Astrocyte (in vitro differentiated cells and primary cell): ENCODE results near the gene SCN8A. TPM values are rescaled to one million over a fixed set of nuclear protein-coding genes. Genes with fewer than 3 reads are reported as not detected.

Source experiments
- DNase-seq: peaks from one replicate; pipeline ENCODE4 v3.0.0-alpha.2; 2010; ENCODE audit warnings: low read depth
- FAIRE-seq: peaks from 2 replicates; lab custom pipeline; 2011; peaks lifted over from hg19 to GRCh38; lab: Jason Lieb, UNC
- H2AFZ ChIP-seq: 2 replicates; pipeline ENCODE4 v1.6.0; 2012; ENCODE audit warnings: low read depth, low read length, inconsistent platforms
- H3K27ac ChIP-seq: 2 replicates; pipeline ENCODE4 v1.5.1; 2011; ENCODE audit warnings: low read depth, low read length, inconsistent platforms
- H3K27me3 ChIP-seq: 2 replicates; pipeline ENCODE4 v1.6.0; 2011; ENCODE audit warnings: low read length, inconsistent platforms; ENCODE audit not compliant: insufficient read depth
- H3K36me3 ChIP-seq: 2 replicates; pipeline ENCODE4 v1.5.1; 2011; ENCODE audit warnings: low read length, inconsistent platforms; ENCODE audit not compliant: insufficient read depth
- H3K4me1 ChIP-seq: 2 replicates; pipeline ENCODE4 v1.5.1; 2011; ENCODE audit warnings: low read length, inconsistent platforms; ENCODE audit not compliant: insufficient read depth
- H3K4me2 ChIP-seq: 2 replicates; pipeline ENCODE4 v1.6.0; 2012; ENCODE audit warnings: low read length, inconsistent platforms
- H3K4me3 ChIP-seq: 2 replicates; pipeline ENCODE4 v1.5.1; 2011; ENCODE audit warnings: low read depth, mild to moderate bottlenecking, low read length, inconsistent platforms; ENCODE audit not compliant: insufficient read depth
- H3K79me2 ChIP-seq: 2 replicates; pipeline ENCODE4 v1.6.0; 2012; ENCODE audit warnings: mild to moderate bottlenecking, low read length, inconsistent platforms; ENCODE audit not compliant: insufficient read depth
- H3K9ac ChIP-seq: 2 replicates; pipeline ENCODE4 v1.6.0; 2012; ENCODE audit warnings: mild to moderate bottlenecking, low read length, inconsistent platforms
- H3K9me3 ChIP-seq: 2 replicates; pipeline ENCODE4 v1.5.1; 2012; ENCODE audit warnings: low read depth, mild to moderate bottlenecking, low read length, inconsistent platforms; ENCODE audit not compliant: insufficient read depth
- H4K20me1 ChIP-seq: 2 replicates; pipeline ENCODE4 v1.6.0; 2012; ENCODE audit warnings: low read length, inconsistent platforms; ENCODE audit not compliant: insufficient read depth
- H3K27ac Mint-ChIP-seq: one replicate; pipeline ENCODE4 v1.8.0; 2021; ENCODE audit warnings: mild to moderate bottlenecking, mixed read lengths; ENCODE audit not compliant: unreplicated experiment
- H3K27me3 Mint-ChIP-seq: one replicate; pipeline ENCODE4 v1.8.0; 2021; ENCODE audit warnings: low read depth, mixed read lengths; ENCODE audit not compliant: unreplicated experiment
- H3K36me3 Mint-ChIP-seq: one replicate; pipeline ENCODE4 v1.8.0; 2021; ENCODE audit warnings: low read depth, mixed read lengths; ENCODE audit not compliant: unreplicated experiment
- H3K4me1 Mint-ChIP-seq: one replicate; pipeline ENCODE4 v1.8.0; 2021; ENCODE audit warnings: low read depth, mixed read lengths; ENCODE audit not compliant: unreplicated experiment
- H3K4me3 Mint-ChIP-seq: one replicate; pipeline ENCODE4 v1.8.0; 2021; ENCODE audit warnings: mild to moderate bottlenecking, moderate library complexity, mixed read lengths; ENCODE audit not compliant: unreplicated experiment
- H3K9me3 Mint-ChIP-seq: one replicate; pipeline ENCODE4 v1.8.0; 2021; ENCODE audit warnings: mild to moderate bottlenecking, mixed read lengths; ENCODE audit not compliant: unreplicated experiment
- CTCF ChIP-seq: IDR thresholded peaks from 2 replicates; pipeline ENCODE4 v1.5.1; 2011; ENCODE audit warnings: low read depth, mild to moderate bottlenecking, inconsistent platforms, low read length, moderate library complexity; ENCODE audit not compliant: insufficient read depth
- EZH2 ChIP-seq: IDR thresholded peaks from 2 replicates; pipeline ENCODE4 v1.6.1; 2012; ENCODE audit warnings: mild to moderate bottlenecking, low read length, inconsistent platforms; ENCODE audit not compliant: insufficient read depth
- total RNA-seq: library from RNA; stranded (reverse); gene quantifications from 2 replicates; pipeline ENCODE4 v1.2.1, GENCODE V29; 2021

Gene SCN8A
- total RNA-seq, 1 donor from 2014 or later: 6.5 TPM

DNA sequence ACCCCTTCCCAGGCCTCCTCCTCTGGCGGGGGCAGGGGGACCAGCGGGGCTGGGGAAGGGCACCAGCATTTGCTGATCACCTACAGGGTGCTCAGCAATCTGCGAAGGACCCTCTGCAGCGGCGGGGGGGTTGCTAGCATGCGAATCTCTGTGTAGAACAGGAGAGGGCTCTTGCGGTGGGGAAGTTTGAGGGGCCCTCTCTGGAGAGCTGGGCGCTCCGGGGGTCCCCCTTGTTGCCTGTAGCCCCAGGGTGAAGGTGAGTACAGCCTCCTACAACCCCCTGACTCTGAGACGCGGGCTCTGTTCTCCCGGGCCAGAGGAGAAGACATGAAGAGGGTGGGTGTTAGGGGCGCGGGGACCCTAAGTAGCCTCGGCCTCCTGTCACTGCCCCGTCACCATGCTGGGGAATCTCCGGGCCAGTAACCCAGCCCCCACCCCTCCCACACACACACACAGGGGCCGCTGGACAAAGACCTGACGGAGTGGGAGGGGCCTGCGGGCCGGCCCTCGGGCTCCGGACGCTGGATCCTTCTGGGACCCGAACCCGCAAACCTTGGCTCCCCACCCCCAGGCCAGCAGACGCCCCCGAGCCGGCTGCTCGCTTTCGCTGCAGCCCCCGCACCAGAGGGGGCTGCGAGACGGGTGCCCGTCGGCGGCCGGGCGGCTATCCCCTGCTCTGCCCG lies 256.8 kb downstream of the SCN8A start:
- Histone ChIP-seq H3K4me3 (peak overlapping the region; percentile 59), H3K9me3 (no peaks in the 10 kb centered on the region), H3K36me3 (no peaks in the 10 kb centered on the region), H3K4me1 (peaks cover 4% of the 10 kb centered on the region), H2AFZ (peak overlapping the region; percentile 20), H3K27me3 (peaks cover 27% of the 10 kb centered on the region), H3K27ac (no peak overlapping the region), H3K4me2 (peak overlapping the region; percentile 91), H4K20me1 (peaks cover 13% of the 10 kb centered on the region), H3K79me2 (no peaks in the 10 kb centered on the region), H3K9ac (peak overlapping the region; percentile 55)
- Mint-ChIP-seq H3K9me3 (no peaks in the 10 kb centered on the region), H3K27me3 (peaks cover 11% of the 10 kb centered on the region), H3K4me3 (peak overlapping the region; percentile 84), H3K4me1 (peaks cover 3% of the 10 kb centered on the region), H3K36me3 (no peaks in the 10 kb centered on the region), H3K27ac (no peak overlapping the region)
- DNase-seq (no peak), FAIRE-seq (no peak)
- TF ChIP-seq CTCF: no peak
- peak; percentile 89 for TF ChIP-seq EZH2

DNA sequence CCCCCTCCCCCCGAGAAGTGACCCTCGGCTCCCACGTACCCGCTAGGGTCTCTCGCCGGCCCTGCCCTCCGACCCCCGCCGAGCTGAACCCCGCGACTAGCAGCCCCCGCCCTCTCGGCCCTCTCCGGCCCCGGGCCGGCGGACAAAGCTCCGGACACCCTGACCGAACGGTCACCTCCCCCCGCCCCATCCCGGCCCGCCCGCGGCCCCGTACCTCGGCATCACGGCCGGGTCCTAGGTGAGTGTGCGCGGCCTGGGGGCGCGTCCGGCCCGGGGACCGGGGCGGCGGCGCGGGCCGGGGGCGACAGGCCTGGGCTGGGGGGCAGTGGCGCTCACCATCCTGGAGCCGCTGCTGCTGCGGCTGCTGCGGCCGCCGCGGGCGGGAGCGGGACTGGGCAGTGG lies 257.3 kb downstream of the SCN8A start, which contains the start of gene FIGNL2:
Gene FIGNL2, minus strand, starts transcription at position 393 of the 402 bp plus-strand sequence. CDS start 26,305 bp downstream, outside the sequence.
- Histone ChIP-seq H3K9me3 (no peaks in the 10 kb centered on the region), H2AFZ (peak within 1 kb of the TSS; percentile 20), H3K4me3 (peak within 1 kb of the TSS; percentile 59), H3K27me3 (peaks cover 25% of the 10 kb centered on the region), H3K4me2 (peak within 1 kb of the TSS; percentile 91), H4K20me1 (peaks cover 11% of the 10 kb centered on the region), H3K27ac (no peak within 1 kb of the TSS), H3K36me3 (no peaks in the 10 kb centered on the region), H3K4me1 (peaks cover 4% of the 10 kb centered on the region), H3K79me2 (no peaks in the 10 kb centered on the region), H3K9ac (peak within 1 kb of the TSS; percentile 55)
- peak within 1 kb of the TSS; percentile 84 for H3K4me3 Mint-ChIP-seq
- H3K27ac Mint-ChIP-seq: no peak within 1 kb of the TSS
- FAIRE-seq (no peak), DNase-seq (no peak)
- TF ChIP-seq CTCF: no peak
- no peak for TF ChIP-seq EZH2
- H3K4me1 Mint-ChIP-seq: peaks cover 3% of the 10 kb centered on the region
- H3K9me3 Mint-ChIP-seq: no peaks in the 10 kb centered on the region
- peaks cover 11% of the 10 kb centered on the region for H3K27me3 Mint-ChIP-seq
- no peaks in the 10 kb centered on the region for H3K36me3 Mint-ChIP-seq
